GM19035 (cell line): ENCODE results near the gene PARD3.
"Not testable (repeated sequence)": the region's sequence is repeated elsewhere in the genome, so short reads cannot be mapped to it uniquely, and the experiment has no call there.

Experiments used
- ATAC-seq: cut with Tn5 transposase; IDR thresholded peaks from one replicate; pipeline ENCODE4 v1.9.1; 2021; ENCODE audit not compliant: unreplicated experiment

Gene PARD3

DNA sequence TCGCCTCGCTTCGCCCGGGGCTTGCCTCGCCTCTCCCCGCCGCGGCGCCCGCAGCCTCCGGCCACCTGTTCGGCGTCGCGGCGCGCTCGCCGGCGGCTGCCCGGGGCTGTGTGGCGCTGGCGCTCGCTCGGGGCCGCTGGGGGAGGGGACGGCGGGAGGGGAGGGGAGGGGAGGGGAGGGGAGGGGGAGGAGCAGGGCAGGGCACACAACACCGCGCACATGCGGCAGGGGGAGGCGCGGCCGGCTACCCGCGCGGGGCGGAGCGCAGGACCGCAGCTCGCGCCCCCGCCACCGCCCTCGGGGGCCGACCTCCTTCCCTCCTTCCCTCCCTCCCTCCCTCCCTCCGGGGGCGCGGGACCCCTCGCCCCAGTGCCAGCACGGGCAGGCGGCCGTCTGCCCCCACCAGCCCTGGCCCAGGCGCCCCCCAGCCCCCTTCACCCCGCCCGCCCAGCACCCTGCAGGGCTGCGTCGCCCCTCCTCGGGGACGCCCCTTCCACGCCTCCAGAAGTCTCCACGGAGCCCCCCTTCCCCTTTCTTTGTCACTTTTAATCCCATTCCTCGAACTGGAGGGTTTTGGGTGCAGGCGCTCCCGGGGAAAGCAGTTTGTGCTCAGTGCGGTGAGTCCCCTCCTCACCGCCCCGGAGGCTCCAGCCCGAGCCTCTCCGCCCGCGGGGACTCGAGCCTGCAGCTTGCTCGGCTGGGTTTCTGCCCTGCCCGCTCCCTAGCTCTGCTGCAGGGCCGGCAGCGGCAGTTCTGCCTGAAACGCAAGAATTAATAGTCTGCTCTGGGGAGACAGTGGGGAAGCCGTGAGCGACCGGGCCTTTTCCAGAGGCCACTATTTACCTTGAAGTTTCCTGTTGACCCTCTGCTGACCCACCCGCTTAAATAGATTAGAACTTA lies at the start of gene PARD3:
Gene PARD3, minus strand, starts transcription at position 112 of the 900 bp plus-strand sequence. CDS start 301 bp downstream, outside the sequence.
- ATAC-seq, result no peak

DNA sequence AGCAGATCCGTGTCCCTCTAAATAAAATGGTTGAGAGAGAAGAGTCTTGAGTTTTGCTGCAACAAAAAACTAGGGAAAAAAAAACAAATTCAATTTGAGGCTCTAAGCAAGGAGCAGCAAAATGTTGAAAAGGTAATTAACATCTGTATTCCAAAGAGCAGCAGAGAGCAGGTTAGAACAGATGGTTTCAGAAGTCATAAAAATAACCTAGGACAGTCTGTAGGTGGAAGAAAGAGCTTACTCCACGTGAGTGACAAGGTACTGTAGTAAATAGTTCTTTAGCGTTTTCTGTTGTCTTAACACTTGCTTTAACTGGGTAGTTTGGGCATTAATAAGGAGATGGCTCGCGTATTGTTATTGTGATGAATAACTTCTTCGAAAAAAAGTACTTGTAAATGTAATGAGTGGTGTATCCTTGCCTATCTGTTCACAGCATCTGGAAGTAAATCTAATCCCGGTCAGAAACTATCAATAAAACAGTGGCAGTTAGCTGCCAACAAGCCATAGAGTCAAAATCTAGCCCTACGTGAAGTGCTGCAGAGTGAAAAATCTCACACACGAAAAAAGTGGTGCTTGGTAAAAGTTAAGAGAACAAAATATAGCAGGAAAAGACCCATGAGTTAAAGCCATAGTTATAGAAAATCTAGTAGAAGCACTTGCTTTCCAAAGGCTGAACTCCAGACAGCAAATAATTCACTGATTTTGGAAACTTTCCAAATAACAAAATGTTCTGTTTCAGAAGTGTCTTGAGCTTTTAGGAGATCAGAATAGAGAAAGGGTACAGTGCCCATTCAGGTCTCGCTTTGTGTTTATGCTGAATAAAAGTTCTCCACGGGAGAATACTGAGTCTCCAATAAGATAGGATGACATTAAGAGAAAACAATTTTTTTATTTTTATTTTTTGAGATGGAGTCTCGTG lies 49.3 kb upstream of the PARD3 start:
- ATAC-seq, result no peak

- no peak for ATAC-seq
Observed at GRCh38 chr10:34862892-34863291, 47.8 kb upstream of the PARD3 start.

GRCh38 chr10:34861293-34862021 lies 46.4 kb upstream of the PARD3 start:
- ATAC-seq, result no peak

GRCh38 chr10:34859170-34859569 lies 44.1 kb upstream of the PARD3 start:
- ATAC-seq, result no peak

DNA sequence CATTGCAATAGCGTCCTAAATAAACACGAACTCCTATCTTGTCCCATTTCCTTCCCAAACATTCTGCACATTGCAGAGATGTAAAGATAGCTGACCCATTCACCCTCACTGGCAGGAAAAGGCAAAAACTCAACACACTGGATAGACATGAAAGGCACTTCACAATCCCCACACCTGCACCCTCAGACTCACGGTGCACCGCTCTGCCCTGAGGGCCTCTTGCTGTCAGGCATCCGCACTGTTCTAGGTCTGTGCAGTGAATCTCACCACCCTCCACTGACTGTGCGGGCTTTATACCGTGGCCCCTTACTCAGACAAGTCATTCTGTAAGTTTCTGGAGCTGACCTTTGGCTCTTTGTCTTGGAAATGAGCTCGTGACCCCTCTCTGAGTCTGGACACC lies 42.9 kb upstream of the PARD3 start:
- no peak for ATAC-seq

DNA sequence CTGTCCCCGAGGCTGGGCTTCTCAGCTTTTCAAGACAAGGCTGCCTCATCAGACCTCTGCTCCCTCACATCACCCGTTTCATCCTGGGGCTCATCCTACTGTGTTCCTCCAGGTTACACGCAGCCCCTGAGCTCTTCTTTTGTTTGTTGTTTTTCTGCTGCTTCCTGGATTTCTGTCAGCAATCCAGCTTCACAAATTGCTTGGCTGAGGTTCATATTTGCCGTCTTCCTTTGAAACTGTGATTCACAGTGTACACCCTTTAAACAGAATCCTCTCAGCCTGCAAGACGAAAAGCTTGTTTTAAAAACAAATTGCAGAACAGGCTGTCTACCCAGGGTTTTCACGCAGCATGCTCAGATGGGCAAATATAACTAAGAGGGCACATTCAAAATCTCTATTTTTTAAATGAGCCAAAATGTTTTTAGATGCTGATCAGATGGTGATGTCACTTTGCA lies 39.1 kb upstream of the PARD3 start:
- ATAC-seq, result no peak

DNA sequence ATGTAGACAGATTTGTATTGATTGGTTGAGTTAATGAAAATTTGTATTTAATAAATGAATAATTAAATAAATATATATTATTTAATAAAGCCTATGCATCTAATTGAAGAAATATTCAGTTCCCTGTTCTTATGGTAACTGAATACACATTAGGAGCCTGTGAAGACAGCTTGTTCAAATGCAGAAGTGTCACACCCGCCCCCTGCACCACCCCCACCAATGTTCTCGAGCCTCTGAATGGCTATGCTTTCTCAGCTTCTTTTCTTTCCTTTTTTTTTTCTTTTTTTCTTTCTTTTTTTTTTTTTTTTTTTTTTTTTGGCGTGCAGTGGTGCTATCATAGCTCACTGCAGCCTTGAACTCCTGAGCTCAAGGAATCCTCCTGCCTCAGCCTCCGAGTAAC lies 38.3 kb upstream of the PARD3 start:
- ATAC-seq, result no peak

- no peak for ATAC-seq
Observed at GRCh38 chr10:34850558-34850957, 35.5 kb upstream of the PARD3 start.

- no peak for ATAC-seq
Observed at GRCh38 chr10:34850036-34850435, 34.9 kb upstream of the PARD3 start.

DNA sequence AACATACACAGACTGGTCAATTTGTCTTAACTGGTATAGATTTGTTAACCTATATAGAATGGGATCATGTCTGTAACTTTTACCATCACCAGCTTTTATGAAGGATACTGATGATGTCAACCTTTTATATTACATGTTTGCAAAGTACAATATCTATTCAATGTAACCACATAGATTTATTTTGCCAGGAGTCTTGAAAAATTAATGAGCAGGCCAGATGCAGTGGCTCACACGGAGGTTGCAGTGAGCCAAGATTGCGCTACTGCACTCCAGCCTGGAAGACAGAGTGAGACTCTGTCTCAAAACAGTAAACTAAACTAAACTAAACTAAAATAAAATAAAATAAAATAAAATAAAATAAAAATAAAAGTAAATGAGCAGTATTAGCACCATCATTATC lies 30.0 kb upstream of the PARD3 start:
- no peak for ATAC-seq

DNA sequence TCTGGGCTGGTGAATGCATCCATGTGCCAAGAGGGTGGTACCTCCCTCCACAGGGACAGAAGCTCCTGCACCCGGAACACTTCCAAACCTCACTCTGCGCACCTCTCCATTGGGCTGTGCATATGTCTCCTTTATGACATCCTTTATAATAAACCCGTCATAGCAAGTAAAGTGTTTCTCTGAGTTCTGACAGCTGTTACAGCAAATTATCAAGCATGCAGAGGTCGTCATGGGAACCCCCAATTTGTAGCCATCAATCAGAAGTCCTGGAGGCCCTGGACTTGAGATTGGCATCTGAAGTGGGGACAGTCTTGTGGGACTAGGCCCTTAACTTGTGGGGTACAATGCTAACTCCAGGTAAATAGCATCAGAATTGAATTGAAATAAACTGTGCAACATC lies 29.4 kb upstream of the PARD3 start:
- no peak for ATAC-seq

- not testable (repeated sequence) for ATAC-seq
Observed at GRCh38 chr10:34843470-34843869, 28.4 kb upstream of the PARD3 start.

- ATAC-seq, result no peak
Observed at GRCh38 chr10:34838366-34838900, 23.3 kb upstream of the PARD3 start.

- no peak for ATAC-seq
Observed at GRCh38 chr10:34835908-34836508, 20.9 kb upstream of the PARD3 start.

DNA sequence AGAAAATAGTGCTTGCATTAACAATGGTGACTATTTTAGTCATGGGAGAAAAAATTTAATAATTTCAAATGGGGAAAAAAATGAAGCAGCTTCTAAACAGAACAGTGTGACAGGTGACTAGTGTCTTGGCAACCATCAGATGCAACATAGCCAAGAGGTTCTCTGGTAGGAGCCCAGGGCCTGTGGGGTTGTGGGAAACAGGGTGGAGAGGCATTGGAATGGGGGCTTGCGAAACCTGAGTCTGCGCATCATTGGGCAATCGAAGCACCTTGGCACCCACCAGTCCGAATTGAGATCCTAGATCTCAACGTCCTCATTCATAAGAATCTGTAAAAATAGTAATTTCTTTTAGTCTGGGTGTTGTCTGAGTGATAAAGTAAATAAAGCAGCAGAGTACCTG lies 19.2 kb upstream of the PARD3 start:
- ATAC-seq, result no peak

DNA sequence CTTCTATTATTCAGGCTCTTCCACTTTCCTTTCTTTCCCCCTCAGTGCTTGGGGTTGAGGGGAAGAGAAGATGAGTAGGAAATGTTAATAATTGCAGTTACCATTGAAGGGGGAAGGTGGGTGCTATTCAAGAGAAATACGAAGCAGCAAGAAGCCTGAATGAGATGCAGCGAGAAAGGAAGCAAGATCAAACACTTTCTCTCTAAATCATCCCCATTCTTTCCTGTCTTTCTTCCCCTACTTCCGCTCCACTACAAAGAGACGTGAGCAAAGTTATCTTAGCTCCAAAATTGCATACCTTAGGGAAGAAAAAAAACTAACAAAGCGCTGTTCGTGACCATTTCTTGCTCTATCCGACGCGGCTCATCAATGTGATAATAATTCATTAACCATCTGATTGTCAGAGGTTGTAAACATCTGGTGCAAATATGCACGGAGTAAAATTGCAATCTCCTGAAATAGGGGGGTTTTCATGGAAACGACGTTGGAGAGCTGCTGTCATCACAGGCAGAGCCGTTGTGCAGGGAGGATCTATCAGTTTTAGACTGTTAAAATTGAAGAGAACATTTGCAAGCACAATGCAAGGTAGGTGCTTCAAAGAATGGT lies 15.2 kb upstream of the PARD3 start:
- no peak for ATAC-seq

DNA sequence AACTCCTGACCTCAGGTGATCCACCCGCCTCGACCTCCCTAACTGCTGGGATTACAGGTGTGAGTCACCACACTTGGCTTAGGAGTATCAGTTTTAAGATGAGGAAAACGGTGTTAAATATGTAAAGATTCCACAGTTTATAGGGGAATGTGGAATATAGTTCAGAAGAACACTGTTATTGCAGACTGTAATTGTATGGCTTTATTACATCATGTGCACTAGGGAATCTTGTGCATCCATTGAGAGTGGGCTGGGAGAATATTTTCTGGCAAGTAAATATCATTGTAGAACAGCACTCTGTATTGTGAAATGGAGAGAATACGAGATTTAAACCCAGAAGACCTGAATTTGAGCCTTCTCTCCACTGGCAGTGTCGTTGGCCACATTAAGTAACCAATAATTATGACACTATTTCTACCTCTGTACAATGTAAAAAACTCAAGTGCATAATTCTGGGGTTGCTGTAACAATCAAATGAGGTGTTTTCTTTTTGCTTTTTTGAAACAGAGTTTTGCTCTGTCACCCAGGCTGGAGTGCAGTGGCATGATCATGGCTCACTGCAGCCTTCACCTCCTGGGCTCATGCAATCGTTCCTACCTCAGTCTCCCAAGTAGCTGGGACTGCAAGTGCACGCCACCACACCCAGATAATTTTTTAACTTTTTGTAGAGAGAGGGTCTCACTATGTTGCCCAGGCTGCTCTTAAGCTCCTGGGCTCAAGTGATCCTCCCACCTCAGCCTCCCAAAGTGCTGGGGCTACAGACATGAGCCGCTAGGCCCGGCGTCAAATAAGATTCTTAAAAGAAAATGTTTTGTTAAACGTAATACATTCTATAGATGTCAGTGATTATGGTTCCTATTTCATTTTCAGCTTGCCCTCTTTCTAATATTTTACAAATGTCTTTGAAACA lies 12.0 kb upstream of the PARD3 start:
- ATAC-seq, result no peak

DNA sequence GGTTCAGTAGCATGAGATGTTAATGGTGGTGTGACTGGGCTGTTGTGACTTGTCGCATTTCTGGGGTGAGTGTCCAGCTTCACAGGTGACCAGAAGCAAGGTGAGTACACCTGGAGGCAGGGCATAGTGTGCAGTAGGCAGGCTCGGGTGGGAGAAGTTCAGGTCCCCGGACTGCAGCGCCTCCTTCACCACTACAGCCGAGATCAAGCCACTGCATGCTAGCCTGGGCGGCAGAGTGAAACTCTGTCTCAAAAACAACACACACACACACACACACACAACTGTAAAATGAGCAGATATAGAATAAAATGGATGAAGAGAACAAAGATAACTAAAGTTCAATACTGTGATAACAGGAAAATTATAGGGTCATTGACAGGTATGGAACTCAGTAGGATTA lies 11.1 kb upstream of the PARD3 start:
- no peak for ATAC-seq
